Liver (tissue), 3 donors: ENCODE results near the gene UNC13B.

ENCODE experiments used
- CTCF ChIP-seq: fragments of 150-350 bp; IDR thresholded peaks from 2 replicates; pipeline ENCODE4 v1.5.1; 2017; ENCODE audit warnings: improper control_type of control experiment, low read depth, low read length; ENCODE audit not compliant: missing input control
- FOXA1 ChIP-seq: IDR thresholded peaks from 2 replicates; pipeline ENCODE4 v1.6.1; 2016; ENCODE audit warnings: antibody characterized with exemption
- GABPA ChIP-seq, 2 donors: IDR thresholded peaks in 1 of 2; conservative IDR thresholded peaks in 1 of 2; 2 replicates each; pipeline ENCODE4 v1.6.1; 2016; ENCODE audit warnings: antibody characterized with exemption in 2 of 2, mild to moderate bottlenecking in 1 of 2, moderate library complexity in 1 of 2
- HNF4G ChIP-seq: IDR thresholded peaks from 2 replicates; pipeline ENCODE4 v1.6.1; 2016; ENCODE audit warnings: antibody characterized with exemption
- JUND ChIP-seq, 2 donors: IDR thresholded peaks; 2 replicates each; pipeline ENCODE4 v1.6.1; 2016; ENCODE audit warnings: antibody characterized with exemption in 2 of 2
- MAX ChIP-seq: IDR thresholded peaks from 2 replicates; pipeline ENCODE4 v1.6.1; 2016; ENCODE audit warnings: antibody characterized with exemption
- RAD21 ChIP-seq, 2 donors: IDR thresholded peaks; 2 replicates each; pipeline ENCODE4 v1.6.1; 2016; ENCODE audit warnings: antibody characterized with exemption in 2 of 2, mild to moderate bottlenecking in 2 of 2
- REST ChIP-seq: IDR thresholded peaks from 2 replicates; pipeline ENCODE4 v1.6.1; 2016; ENCODE audit warnings: antibody characterized with exemption, mild to moderate bottlenecking
- SP1 ChIP-seq: IDR thresholded peaks from 2 replicates; pipeline ENCODE4 v1.6.1; 2018; ENCODE audit warnings: antibody characterized with exemption, mild to moderate bottlenecking
- TAF1 ChIP-seq: conservative IDR thresholded peaks from 2 replicates; pipeline ENCODE4 v1.6.1; 2016; ENCODE audit warnings: antibody characterized with exemption, mild to moderate bottlenecking
- YY1 ChIP-seq: IDR thresholded peaks from 2 replicates; pipeline ENCODE4 v1.6.1; 2016; ENCODE audit warnings: antibody characterized with exemption, mild to moderate bottlenecking
- TF ChIP-seq, protein P1 (sequence below): IDR thresholded peaks from 2 replicates; pipeline ENCODE4 v1.6.1; 2016; ENCODE audit warnings: antibody characterized with exemption
- TF ChIP-seq, protein P2 (sequence below): IDR thresholded peaks from 2 replicates; pipeline ENCODE4 v1.6.1; 2016; ENCODE audit warnings: antibody characterized with exemption
- donor health status: healthy.
- donor health status: healthy.

GRCh38 chr9:35349287-35349990 is 187.6 kb downstream of the UNC13B start:
- TF ChIP-seq CTCF (no peak), TAF1 (no peak), YY1 (no peak), GABPA (IDR thresholded peaks at IDR 0.05 in 1 of 2, conservative IDR thresholded peaks at IDR 0.05 in 1 of 2) (no peak), REST (no peak), MAX (no peak), HNF4G (no peak), RAD21 (IDR thresholded peaks at IDR 0.05) (no peak), JUND (IDR thresholded peaks at IDR 0.05) (no peak), FOXA1 (no peak), SP1 (no peak)
- TF ChIP-seq, protein P1, sequence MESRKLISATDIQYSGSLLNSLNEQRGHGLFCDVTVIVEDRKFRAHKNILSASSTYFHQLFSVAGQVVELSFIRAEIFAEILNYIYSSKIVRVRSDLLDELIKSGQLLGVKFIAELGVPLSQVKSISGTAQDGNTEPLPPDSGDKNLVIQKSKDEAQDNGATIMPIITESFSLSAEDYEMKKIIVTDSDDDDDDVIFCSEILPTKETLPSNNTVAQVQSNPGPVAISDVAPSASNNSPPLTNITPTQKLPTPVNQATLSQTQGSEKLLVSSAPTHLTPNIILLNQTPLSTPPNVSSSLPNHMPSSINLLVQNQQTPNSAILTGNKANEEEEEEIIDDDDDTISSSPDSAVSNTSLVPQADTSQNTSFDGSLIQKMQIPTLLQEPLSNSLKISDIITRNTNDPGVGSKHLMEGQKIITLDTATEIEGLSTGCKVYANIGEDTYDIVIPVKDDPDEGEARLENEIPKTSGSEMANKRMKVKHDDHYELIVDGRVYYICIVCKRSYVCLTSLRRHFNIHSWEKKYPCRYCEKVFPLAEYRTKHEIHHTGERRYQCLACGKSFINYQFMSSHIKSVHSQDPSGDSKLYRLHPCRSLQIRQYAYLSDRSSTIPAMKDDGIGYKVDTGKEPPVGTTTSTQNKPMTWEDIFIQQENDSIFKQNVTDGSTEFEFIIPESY = no peak
- TF ChIP-seq, protein P2, sequence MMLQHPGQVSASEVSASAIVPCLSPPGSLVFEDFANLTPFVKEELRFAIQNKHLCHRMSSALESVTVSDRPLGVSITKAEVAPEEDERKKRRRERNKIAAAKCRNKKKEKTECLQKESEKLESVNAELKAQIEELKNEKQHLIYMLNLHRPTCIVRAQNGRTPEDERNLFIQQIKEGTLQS = no peak
